Mucosa of stomach (tissue), 1 donor: ENCODE measurements around the gene CTNND2.
"Not testable (repeated sequence)": the region's sequence is repeated elsewhere in the genome, so short reads cannot be mapped to it uniquely, and the experiment has no call there.

Experiments
- H3K27me3 ChIP-seq: one replicate; pipeline ENCODE4 v1.7.0; 2013; ENCODE audit warnings: mild to moderate bottlenecking, low read length; ENCODE audit not compliant: control insufficient read depth, insufficient read depth
- H3K36me3 ChIP-seq: one replicate; pipeline ENCODE4 v1.7.0; 2013; ENCODE audit warnings: low read length; ENCODE audit not compliant: control insufficient read depth, insufficient read depth
- H3K4me1 ChIP-seq: one replicate; pipeline ENCODE4 v1.7.0; 2013; ENCODE audit warnings: mild to moderate bottlenecking, low read length; ENCODE audit not compliant: control insufficient read depth, insufficient read depth
- H3K4me3 ChIP-seq: one replicate; pipeline ENCODE4 v1.7.0; 2013; ENCODE audit warnings: low read length
- H3K9ac ChIP-seq: one replicate; pipeline ENCODE4 v1.7.0; 2013; ENCODE audit warnings: mild to moderate bottlenecking, low read length, moderate library complexity
- H3K9me3 ChIP-seq: one replicate; pipeline ENCODE4 v1.7.0; 2013; ENCODE audit warnings: mild to moderate bottlenecking, low read length, moderate library complexity; ENCODE audit not compliant: control insufficient read depth
- donor health status: Pancreatic carcinoma.

The CTNND2 gene

GRCh38 chr5:11449966-11450365, 454.3 kb downstream of the CTNND2 start:
- Histone ChIP-seq H3K36me3 (no peaks in the 10 kb centered on the region), H3K27me3 (no peaks in the 10 kb centered on the region), H3K9ac (no peak overlapping the region), H3K4me1 (no peaks in the 10 kb centered on the region), H3K4me3 (no peak overlapping the region), H3K9me3 (no peaks in the 10 kb centered on the region)

- Histone ChIP-seq H3K9me3 (no peaks in the 10 kb centered on the region), H3K9ac (no peak overlapping the region), H3K36me3 (no peaks in the 10 kb centered on the region), H3K27me3 (no peaks in the 10 kb centered on the region), H3K4me3 (no peak overlapping the region), H3K4me1 (no peaks in the 10 kb centered on the region)
Measured at GRCh38 chr5:11449217-11449616, 455.0 kb downstream of the CTNND2 start.

GRCh38 chr5:11443831-11444230, 460.4 kb downstream of the CTNND2 start:
- no peak overlapping the region for H3K9ac ChIP-seq
- no peaks in the 10 kb centered on the region for H3K36me3 ChIP-seq

GRCh38 chr5:11432116-11432515, 472.1 kb downstream of the CTNND2 start:
- Histone ChIP-seq H3K4me3 (no peak overlapping the region), H3K9ac (no peak overlapping the region), H3K9me3 (no peaks in the 10 kb centered on the region), H3K27me3 (no peaks in the 10 kb centered on the region), H3K36me3 (no peaks in the 10 kb centered on the region), H3K4me1 (no peaks in the 10 kb centered on the region)

More at GRCh38 chr5:11443831-11444230, 460.4 kb downstream of the CTNND2 start:
- Histone ChIP-seq H3K27me3 (no peaks in the 10 kb centered on the region), H3K4me3 (no peak overlapping the region), H3K9me3 (no peaks in the 10 kb centered on the region), H3K4me1 (no peaks in the 10 kb centered on the region)

DNA sequence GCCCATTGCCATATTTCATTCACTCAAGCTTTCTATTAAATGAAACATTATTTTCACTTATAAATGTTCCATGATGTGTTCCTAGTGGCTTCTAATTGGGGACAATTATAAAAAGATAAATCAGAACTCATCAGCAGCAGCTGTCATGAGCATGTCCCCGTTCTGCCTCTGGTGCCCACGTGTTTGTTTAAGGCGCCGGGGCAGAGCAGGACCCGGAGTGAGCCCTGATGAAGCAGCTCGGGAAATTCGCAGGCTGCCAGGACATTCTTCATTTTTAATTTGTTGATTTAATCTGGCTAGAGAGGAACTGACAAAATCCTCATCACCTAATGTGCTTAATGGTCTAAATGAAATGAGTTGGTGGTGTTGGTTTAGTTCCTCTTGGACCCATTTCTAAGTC, 475.0 kb downstream of the CTNND2 start:
- H3K36me3 ChIP-seq: no peaks in the 10 kb centered on the region
- no peak overlapping the region for H3K9ac ChIP-seq
- H3K4me1 ChIP-seq: no peaks in the 10 kb centered on the region
- no peaks in the 10 kb centered on the region for H3K27me3 ChIP-seq
- H3K9me3 ChIP-seq: no peaks in the 10 kb centered on the region
- no peak overlapping the region for H3K4me3 ChIP-seq

DNA sequence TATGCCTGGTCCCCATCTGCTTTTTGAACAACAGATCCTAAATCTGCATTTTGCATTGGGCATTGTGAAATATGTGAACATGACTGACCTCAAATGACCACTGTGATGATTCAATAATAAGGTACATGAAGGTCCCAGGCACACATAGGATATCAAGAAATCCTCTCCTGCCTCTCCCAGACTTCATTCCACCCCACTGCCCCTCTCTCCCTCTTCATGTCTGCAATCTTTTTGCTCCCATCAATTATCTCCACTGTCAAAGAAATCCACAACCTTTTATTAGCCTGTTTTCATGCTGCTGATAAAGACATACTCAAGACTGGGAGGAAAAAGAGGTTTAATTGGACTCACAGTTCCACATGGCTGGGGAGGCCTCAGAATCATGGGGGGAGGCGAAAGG, 476.7 kb downstream of the CTNND2 start:
- Histone ChIP-seq H3K36me3 (no peaks in the 10 kb centered on the region), H3K27me3 (no peaks in the 10 kb centered on the region), H3K9me3 (no peaks in the 10 kb centered on the region), H3K4me3 (no peak overlapping the region), H3K4me1 (no peaks in the 10 kb centered on the region), H3K9ac (no peak overlapping the region)

GRCh38 chr5:11426442-11426841, 477.8 kb downstream of the CTNND2 start:
- Histone ChIP-seq H3K9me3 (no peaks in the 10 kb centered on the region), H3K4me3 (no peak overlapping the region), H3K9ac (no peak overlapping the region), H3K36me3 (no peaks in the 10 kb centered on the region), H3K27me3 (no peaks in the 10 kb centered on the region), H3K4me1 (no peaks in the 10 kb centered on the region)

DNA sequence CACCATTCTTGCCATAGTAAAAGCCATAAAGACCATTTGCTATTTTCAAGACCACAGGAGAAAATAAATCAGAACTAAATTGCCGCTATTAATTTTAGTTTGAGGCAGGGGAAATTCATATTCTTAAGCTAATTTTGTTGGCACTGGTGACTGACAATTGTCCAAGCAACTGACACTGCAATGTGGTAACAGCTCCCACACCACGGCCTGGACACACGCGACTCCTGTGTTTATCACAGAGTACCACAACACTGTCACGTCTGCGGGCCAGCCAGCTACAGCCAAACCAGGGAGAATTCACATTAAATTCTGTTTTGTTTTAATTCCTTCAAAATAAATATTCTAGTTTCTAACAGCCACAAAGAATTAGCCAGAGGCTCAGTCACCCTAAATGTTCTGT, 481.9 kb downstream of the CTNND2 start:
- no peaks in the 10 kb centered on the region for H3K4me1 ChIP-seq
- no peaks in the 10 kb centered on the region for H3K9me3 ChIP-seq
- H3K9ac ChIP-seq: no peak overlapping the region
- H3K4me3 ChIP-seq: no peak overlapping the region
- no peaks in the 10 kb centered on the region for H3K27me3 ChIP-seq
- no peaks in the 10 kb centered on the region for H3K36me3 ChIP-seq

DNA sequence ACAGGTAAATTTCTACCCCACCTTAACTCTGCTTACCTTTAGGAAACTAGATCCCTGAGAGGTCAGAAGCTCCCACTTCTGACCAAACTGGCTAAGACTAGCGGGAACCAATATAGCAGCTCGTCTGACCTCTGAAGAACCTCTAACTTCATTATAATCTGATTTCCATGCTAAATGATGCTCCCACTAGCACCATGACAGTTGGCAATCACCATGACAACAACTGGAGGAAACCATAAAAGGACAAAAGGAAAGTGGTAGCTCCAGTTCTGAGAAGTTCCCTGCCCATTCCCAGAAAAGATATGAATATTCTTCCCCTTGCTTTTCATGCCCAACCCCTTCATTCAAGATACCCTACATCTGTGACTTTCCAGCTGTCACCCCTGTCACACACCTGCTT, 483.3 kb downstream of the CTNND2 start:
- Histone ChIP-seq H3K36me3 (no peaks in the 10 kb centered on the region), H3K9me3 (no peaks in the 10 kb centered on the region), H3K4me3 (no peak overlapping the region), H3K27me3 (no peaks in the 10 kb centered on the region), H3K4me1 (no peaks in the 10 kb centered on the region), H3K9ac (no peak overlapping the region)

DNA sequence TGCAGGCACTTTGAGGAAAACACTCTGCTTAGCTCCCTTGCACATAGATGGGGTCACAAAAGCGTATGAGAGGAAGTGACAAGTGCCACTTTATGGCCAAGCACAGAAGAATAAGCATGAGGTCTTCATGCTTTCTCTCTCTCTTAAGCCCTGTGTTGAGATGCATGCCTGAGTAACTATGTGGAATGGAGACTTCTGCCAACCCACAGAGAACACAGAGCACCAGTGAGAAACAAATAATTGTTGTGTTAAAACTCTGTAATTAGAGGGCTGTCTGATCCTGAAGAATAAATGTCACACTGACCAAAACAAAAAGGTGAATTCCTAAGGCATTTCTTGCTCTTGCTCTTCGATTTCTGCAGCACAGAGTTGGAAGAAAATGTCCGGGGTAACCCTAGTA, 488.5 kb downstream of the CTNND2 start:
- H3K4me3 ChIP-seq: no peak overlapping the region
- no peak overlapping the region for H3K9ac ChIP-seq
- no peaks in the 10 kb centered on the region for H3K9me3 ChIP-seq
- H3K27me3 ChIP-seq: no peaks in the 10 kb centered on the region
- H3K4me1 ChIP-seq: no peaks in the 10 kb centered on the region
- no peaks in the 10 kb centered on the region for H3K36me3 ChIP-seq

DNA sequence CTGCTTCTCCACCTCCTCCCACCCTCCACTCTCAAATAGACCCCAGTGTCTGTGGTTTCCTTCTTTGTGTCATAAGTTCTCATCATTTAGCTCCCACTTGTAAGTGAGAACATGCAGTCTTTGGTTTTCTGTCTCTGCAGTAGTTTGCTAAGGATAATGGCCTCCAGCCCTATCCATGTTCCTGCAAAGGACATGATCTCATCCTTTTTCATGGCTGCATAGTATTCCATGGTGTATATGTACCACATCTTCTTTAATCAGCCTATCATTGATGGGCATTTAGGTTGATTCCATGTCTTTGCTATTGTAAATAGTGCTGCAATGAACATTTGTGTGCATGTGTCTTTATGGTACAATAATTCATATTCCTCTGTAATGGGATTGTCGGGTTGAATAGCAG, 489.5 kb downstream of the CTNND2 start:
- H3K27me3 ChIP-seq, H3K9me3 ChIP-seq, H3K4me1 ChIP-seq, H3K36me3 ChIP-seq, H3K9ac ChIP-seq, H3K4me3 ChIP-seq: not testable (repeated sequence)

- Histone ChIP-seq H3K4me1 (no peaks in the 10 kb centered on the region), H3K36me3 (no peaks in the 10 kb centered on the region), H3K27me3 (no peaks in the 10 kb centered on the region), H3K9me3 (no peaks in the 10 kb centered on the region), H3K4me3 (no peak overlapping the region), H3K9ac (no peak overlapping the region)
Measured at GRCh38 chr5:11411621-11412020, 492.6 kb downstream of the CTNND2 start.

DNA sequence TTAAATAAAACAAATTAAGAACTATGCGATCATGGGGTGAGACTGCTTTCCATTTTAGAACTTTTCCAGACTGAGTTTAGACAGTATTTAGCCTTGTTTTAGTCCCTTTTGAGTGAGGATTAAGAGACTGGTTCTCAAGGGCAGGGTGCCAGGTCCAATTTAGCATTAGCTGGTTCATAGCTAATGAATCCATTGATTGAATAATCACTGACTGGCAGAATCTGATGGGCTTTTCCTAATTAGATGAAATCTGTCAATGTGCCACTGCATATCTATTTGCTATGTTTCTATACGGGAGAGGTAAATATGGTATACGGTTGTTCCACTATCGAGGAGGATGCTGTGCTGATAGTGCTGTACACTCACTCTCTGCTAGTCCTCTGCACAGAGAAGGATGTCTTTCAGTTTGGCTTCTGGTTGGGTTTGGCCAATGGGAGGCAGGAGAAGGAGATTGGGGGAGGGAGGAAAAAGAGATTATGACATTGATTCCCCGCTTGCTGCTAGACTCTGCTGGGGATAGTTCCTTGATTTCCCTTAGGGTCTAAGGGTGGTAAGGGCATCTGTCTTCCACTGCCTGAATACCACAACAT, 496.6 kb downstream of the CTNND2 start:
- Histone ChIP-seq H3K4me1 (no peaks in the 10 kb centered on the region), H3K9ac (no peak overlapping the region), H3K4me3 (no peak overlapping the region), H3K27me3 (no peaks in the 10 kb centered on the region), H3K9me3 (no peaks in the 10 kb centered on the region), H3K36me3 (no peaks in the 10 kb centered on the region)
